Measurements from ENCODE around the gene C1R. TPM values are rescaled to one million over a fixed set of nuclear protein-coding genes. Genes with fewer than 3 reads are reported as not detected.

Gene C1R
- total RNA-seq, 2 experiments from 2014 or later, result 0.30 TPM; not detected in 1

DNA sequence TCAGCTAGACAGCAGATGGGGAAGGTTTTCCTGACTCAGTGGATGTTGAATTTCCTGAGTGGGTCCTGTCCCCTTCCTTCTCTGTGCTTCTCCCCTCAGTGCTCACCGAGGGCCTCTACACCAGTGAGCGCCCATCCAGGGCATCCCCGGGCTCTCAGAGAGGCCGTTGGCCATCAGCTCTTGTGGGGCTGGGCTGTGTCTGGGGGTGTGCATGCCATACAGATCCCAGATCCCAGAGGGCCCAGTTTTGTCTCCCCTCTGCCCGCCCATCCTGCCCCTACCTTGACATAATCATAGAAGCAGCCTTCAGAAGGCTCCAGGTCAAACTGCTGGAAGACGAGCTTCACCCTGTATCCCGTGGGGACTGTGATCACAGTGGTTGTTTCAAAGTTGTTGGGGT, 1.1 kb downstream of the C1R start:
- no peak overlapping the region for H3K4me2 ChIP-seq (ENCODE audit: low read length)
- DNase-seq (ENCODE audit: low spot score), result no peak
- H3K4me3 ChIP-seq (ENCODE audit: low read depth, low read length, poor library complexity, severe bottlenecking), result no peak overlapping the region
- ChIA-PET POLR2A (interaction anchor here (0.5 kb wide), 1 partner anchor 192 kb away, joined by 3 read pairs; no protein-coding TSS in a partner anchor), CTCF (ENCODE audit: unreplicated experiment) (no interaction called here)
- H4K20me1 ChIP-seq (ENCODE audit: insufficient read depth, low read length), result no peaks in the 10 kb centered on the region
- no peaks in the 10 kb centered on the region for H3K36me3 ChIP-seq (ENCODE audit: insufficient read depth, low read length)
- H3K79me2 ChIP-seq (ENCODE audit: insufficient read depth, low read depth, low read length), result no peaks in the 10 kb centered on the region
- H3K9me3 ChIP-seq (ENCODE audit: low read length), result no peaks in the 10 kb centered on the region
- intact Hi-C loops (cut with micrococcal nuclease; ENCODE audit: unreplicated experiment), result loop anchor here (5.0 kb wide), 1 partner anchor 224 kb away; the partner anchor contains the start of gene TPI1
- peaks cover 3% of the 10 kb centered on the region for H3K4me1 ChIP-seq (ENCODE audit: insufficient read depth, low read length, poor library complexity, severe bottlenecking)
- H3K27ac ChIP-seq (ENCODE audit: low read depth, low read length, poor library complexity, severe bottlenecking), result no peak overlapping the region
- BruUV-seq (replicated peaks), result no TSS peak
- TF ChIP-seq, protein P1, sequence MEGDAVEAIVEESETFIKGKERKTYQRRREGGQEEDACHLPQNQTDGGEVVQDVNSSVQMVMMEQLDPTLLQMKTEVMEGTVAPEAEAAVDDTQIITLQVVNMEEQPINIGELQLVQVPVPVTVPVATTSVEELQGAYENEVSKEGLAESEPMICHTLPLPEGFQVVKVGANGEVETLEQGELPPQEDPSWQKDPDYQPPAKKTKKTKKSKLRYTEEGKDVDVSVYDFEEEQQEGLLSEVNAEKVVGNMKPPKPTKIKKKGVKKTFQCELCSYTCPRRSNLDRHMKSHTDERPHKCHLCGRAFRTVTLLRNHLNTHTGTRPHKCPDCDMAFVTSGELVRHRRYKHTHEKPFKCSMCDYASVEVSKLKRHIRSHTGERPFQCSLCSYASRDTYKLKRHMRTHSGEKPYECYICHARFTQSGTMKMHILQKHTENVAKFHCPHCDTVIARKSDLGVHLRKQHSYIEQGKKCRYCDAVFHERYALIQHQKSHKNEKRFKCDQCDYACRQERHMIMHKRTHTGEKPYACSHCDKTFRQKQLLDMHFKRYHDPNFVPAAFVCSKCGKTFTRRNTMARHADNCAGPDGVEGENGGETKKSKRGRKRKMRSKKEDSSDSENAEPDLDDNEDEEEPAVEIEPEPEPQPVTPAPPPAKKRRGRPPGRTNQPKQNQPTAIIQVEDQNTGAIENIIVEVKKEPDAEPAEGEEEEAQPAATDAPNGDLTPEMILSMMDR (conservative IDR thresholded peaks at IDR 0.05; ENCODE audit: low read length), result no peak
- TF ChIP-seq EZH2phosphoT487 (IDR thresholded peaks at IDR 0.05; ENCODE audit: borderline replicate concordance, low read depth, low read length), result no peak
- H2AFZ ChIP-seq (ENCODE audit: low read length), result no peak overlapping the region
- no peaks in the 10 kb centered on the region for H3K9me2 ChIP-seq (ENCODE audit: insufficient read depth, low read length)

DNA sequence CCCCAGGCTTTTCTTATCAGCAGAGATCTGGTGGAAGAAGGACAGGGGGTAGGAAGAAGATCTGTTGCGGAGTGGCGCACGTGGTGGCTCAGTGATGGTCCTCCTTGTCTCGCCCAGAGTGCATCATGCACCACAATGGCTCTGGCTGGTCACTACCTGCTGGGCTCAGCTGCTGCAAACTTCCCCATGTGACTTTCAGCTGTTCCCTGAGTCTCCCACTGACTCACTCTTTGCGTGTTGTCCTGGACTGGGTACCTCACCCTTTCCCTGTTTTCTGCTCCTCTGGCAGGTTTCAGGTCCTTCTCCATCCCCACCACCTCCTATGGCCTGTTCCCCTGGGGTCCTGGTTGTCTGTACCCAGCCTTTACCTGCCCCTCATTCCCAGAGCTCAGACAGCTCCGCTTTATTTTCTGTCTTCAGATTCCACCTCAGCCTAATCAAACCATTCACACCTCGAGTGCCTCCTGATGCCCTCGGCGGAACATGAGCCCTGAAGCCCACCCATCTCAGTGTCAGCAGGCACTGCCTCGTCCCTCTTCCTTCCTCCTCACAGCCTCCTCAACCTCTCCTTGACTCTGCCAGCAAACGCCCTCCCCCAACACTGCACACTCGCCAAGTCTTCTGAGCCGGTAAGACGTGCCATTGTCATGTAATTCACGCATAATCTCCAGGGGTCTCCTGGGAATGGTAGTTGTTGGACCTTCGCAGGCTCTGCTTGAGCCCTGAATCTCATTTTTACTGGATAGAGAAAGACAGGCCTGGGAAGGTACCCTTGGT, 1.8 kb downstream of the C1R start:
- Histone ChIP-seq H4K20me1 (ENCODE audit: insufficient read depth, low read length) (no peaks in the 10 kb centered on the region), H2AFZ (ENCODE audit: low read length) (no peak overlapping the region), H3K4me1 (ENCODE audit: insufficient read depth, low read length, poor library complexity, severe bottlenecking) (peaks cover 3% of the 10 kb centered on the region), H3K4me2 (ENCODE audit: low read length) (no peak overlapping the region), H3K27ac (ENCODE audit: low read depth, low read length, poor library complexity, severe bottlenecking) (no peak overlapping the region), H3K9me2 (ENCODE audit: insufficient read depth, low read length) (no peaks in the 10 kb centered on the region), H3K4me3 (ENCODE audit: low read depth, low read length, poor library complexity, severe bottlenecking) (no peak overlapping the region), H3K9me3 (ENCODE audit: low read length) (no peaks in the 10 kb centered on the region), H3K79me2 (ENCODE audit: insufficient read depth, low read depth, low read length) (no peaks in the 10 kb centered on the region), H3K36me3 (ENCODE audit: insufficient read depth, low read length) (no peaks in the 10 kb centered on the region)
- ChIA-PET POLR2A (interaction anchor here (0.6 kb wide), 1 partner anchor 741 kb away, joined by 4 read pairs; no protein-coding TSS in a partner anchor), CTCF (ENCODE audit: unreplicated experiment) (no interaction called here)
- no peak for TF ChIP-seq EZH2phosphoT487 (IDR thresholded peaks at IDR 0.05; ENCODE audit: borderline replicate concordance, low read depth, low read length)
- TF ChIP-seq, protein P1 (conservative IDR thresholded peaks at IDR 0.05; ENCODE audit: low read length), result no peak
- intact Hi-C loops (cut with micrococcal nuclease; ENCODE audit: unreplicated experiment), result loop anchor here (5.0 kb wide), 1 partner anchor 223 kb away; the partner anchor contains the start of gene TPI1
- BruUV-seq (replicated peaks), result no TSS peak
- no peak for DNase-seq (ENCODE audit: low spot score)
